NCI-H1092 treated with DMSO at 0.1 percent for 48 hours (cell line): Measurements from ENCODE around the gene STX10.
"Not testable (repeated sequence)": the region's sequence is repeated elsewhere in the genome, so short reads cannot be mapped to it uniquely, and the experiment has no call there.

Experiments used
- DNase-seq: peaks from one replicate; lab custom pipeline; 2025; lab: John Stamatoyannopoulos, UW

STX10 gene

GRCh38 chr19:13150187-13150930 lies at the start of gene STX10, which contains the start of gene IER2:
Gene STX10, minus strand, starts transcription at chr19:13150375. Its CDS starts 202 bp downstream, at chr19:13150173.
Gene IER2, plus strand, starts transcription at chr19:13150411. Its CDS starts 2,776 bp downstream, at chr19:13153187.
- peak; percentile 93 for DNase-seq

GRCh38 chr19:13198634-13199033 lies 48.5 kb upstream of the STX10 start:
- DNase-seq, result no peak

GRCh38 chr19:13195678-13196077 lies 45.5 kb upstream of the STX10 start:
- no peak for DNase-seq

- no peak for DNase-seq
These were observed 40.8 kb upstream of the STX10 start for GRCh38 chr19:13190781-13191540.

GRCh38 chr19:13189600-13189999 lies 39.4 kb upstream of the STX10 start:
- DNase-seq, result no peak

GRCh38 chr19:13187419-13187818 lies 37.2 kb upstream of the STX10 start:
- no peak for DNase-seq

- DNase-seq, result not testable (repeated sequence)
These were observed 36.5 kb upstream of the STX10 start for GRCh38 chr19:13186688-13187087.

- not testable (repeated sequence) for DNase-seq
These were observed 35.8 kb upstream of the STX10 start for GRCh38 chr19:13185763-13186657.

- DNase-seq, result not testable (repeated sequence)
These were observed 34.8 kb upstream of the STX10 start for GRCh38 chr19:13184926-13185325.

- peak; percentile 38 for DNase-seq
These were observed 31.7 kb upstream of the STX10 start for GRCh38 chr19:13181747-13182388.

GRCh38 chr19:13178291-13178690 lies 28.1 kb upstream of the STX10 start:
- not testable (repeated sequence) for DNase-seq

- not testable (repeated sequence) for DNase-seq
These were observed 27.4 kb upstream of the STX10 start for GRCh38 chr19:13177584-13177983.

- DNase-seq, result no peak
These were observed 26.2 kb upstream of the STX10 start for GRCh38 chr19:13176345-13176744.

- no peak for DNase-seq
These were observed 23.1 kb upstream of the STX10 start for GRCh38 chr19:13173139-13173737.

- DNase-seq, result no peak
These were observed 22.4 kb upstream of the STX10 start for GRCh38 chr19:13172346-13173138.

GRCh38 chr19:13171146-13171545 lies 21.0 kb upstream of the STX10 start:
- DNase-seq, result no peak

- DNase-seq, result no peak
These were observed 19.6 kb upstream of the STX10 start for GRCh38 chr19:13169769-13170168.

- not testable (repeated sequence) for DNase-seq
These were observed 16.0 kb upstream of the STX10 start for GRCh38 chr19:13166151-13166550.

GRCh38 chr19:13165162-13165997 lies 15.2 kb upstream of the STX10 start:
- no peak for DNase-seq
